ENCODE results near the gene PCDH1. TPM values are rescaled to one million over a fixed set of nuclear protein-coding genes. Genes with fewer than 3 reads are reported as not detected.

PCDH1 gene
- total and polyA plus RNA-seq, 2 donors (not counting 3 experiments of a cell fraction or from before 2014, with no cell fraction given) = 113 to 136 TPM

GRCh38 chr5:141846031-141846430, 32.2 kb downstream of the PCDH1 start:
- Histone ChIP-seq H3K36me3 (ENCODE audit: control insufficient read depth in 2 of 2, extremely low read depth in 1 of 2, insufficient read depth in 2 of 2, low read length in 2 of 2) (no peaks in the 10 kb centered on the region), H3K9me3 (replicated peaks; ENCODE audit: control insufficient read depth, insufficient read depth, low read length) (no peaks in the 10 kb centered on the region), H2AFZ (ENCODE audit: low read depth, low read length) (no peak overlapping the region), H3K79me2 (ENCODE audit: control insufficient read depth, insufficient read depth, low read length) (no peaks in the 10 kb centered on the region), H4K20me1 (replicated peaks; ENCODE audit: control insufficient read depth, extremely low read depth, insufficient read depth, low read length) (no peaks in the 10 kb centered on the region), H3K27ac (ENCODE audit: insufficient read depth, low read depth, low read length) (no peak overlapping the region), H3K4me2 (ENCODE audit: insufficient read depth, low read length) (no peak overlapping the region), H3K4me1 (ENCODE audit: control insufficient read depth, extremely low read depth, insufficient read depth, low read length) (peaks cover 71% of the 10 kb centered on the region), H3K9me1 (replicated peaks; ENCODE audit: control insufficient read depth, extremely low read depth, insufficient read depth, low read length) (no peaks in the 10 kb centered on the region), H3K27me3 (ENCODE audit: control insufficient read depth in 2 of 2, insufficient read depth in 2 of 2, low read length in 2 of 2) (no peaks in the 10 kb centered on the region), H3K9ac (replicated peaks; ENCODE audit: extremely low read depth, insufficient read depth, low read length) (no peak overlapping the region), H3K4me3 (replicated peaks in 1 of 3; ENCODE audit: insufficient read depth in 1 of 3, low read depth in 1 of 3, low read length in 3 of 3) (no peak overlapping the region)
- intact Hi-C loops (cut with micrococcal nuclease) = no loop called here
- FAIRE-seq (peak; percentile 63), DNase-seq (ENCODE audit: low read depth, low spot score) (no peak)
- no TSS peak for BruUV-seq (replicated peaks)
- dilution Hi-C loops (cut with MboI; ENCODE audit: extremely low pct_ligation_motif_present, low sequenced_read_pairs) = no loop called here
- TF ChIP-seq FOS (IDR thresholded peaks at IDR 0.05; ENCODE audit: borderline replicate concordance, insufficient read depth, low read length) (no peak), MAX (IDR thresholded peaks at IDR 0.05; ENCODE audit: insufficient read depth, insufficient read length) (no peak), POLR2A (IDR thresholded peaks at IDR 0.05; ENCODE audit: low read depth, low read length) (no peak), POLR2AphosphoS5 (IDR thresholded peaks at IDR 0.05; ENCODE audit: insufficient read depth, low read depth, low read length) (no peak), EZH2 (IDR thresholded peaks at IDR 0.05; ENCODE audit: borderline replicate concordance, low read depth, low read length, severe bottlenecking) (no peak), MYC (IDR thresholded peaks at IDR 0.05; ENCODE audit: low read depth, low read length) (no peak), GATA2 (IDR thresholded peaks at IDR 0.05; ENCODE audit: insufficient read depth, insufficient read length, low read depth, low read length) (no peak)
- CTCF ChIA-PET = interaction anchor here (0.7 to 1.6 kb wide), 7 partner anchors 10 to 88 kb away, joined by 3 to 8 read pairs (median 5); partner anchors contain the start of gene PCDH1
- POLR2A ChIA-PET = interaction anchor here (0.6 kb wide), 1 partner anchor 42 kb away, joined by 3 read pairs; no protein-coding TSS in a partner anchor

- Histone ChIP-seq H3K27ac (ENCODE audit: insufficient read depth, low read depth, low read length) (no peak overlapping the region), H3K9me1 (replicated peaks; ENCODE audit: control insufficient read depth, extremely low read depth, insufficient read depth, low read length) (no peaks in the 10 kb centered on the region), H3K4me2 (ENCODE audit: insufficient read depth, low read length) (no peak overlapping the region), H3K27me3 (ENCODE audit: control insufficient read depth in 2 of 2, insufficient read depth in 2 of 2, low read length in 2 of 2) (no peaks in the 10 kb centered on the region), H3K9me3 (replicated peaks; ENCODE audit: control insufficient read depth, insufficient read depth, low read length) (no peaks in the 10 kb centered on the region), H3K4me3 (replicated peaks in 1 of 3; ENCODE audit: insufficient read depth in 1 of 3, low read depth in 1 of 3, low read length in 3 of 3) (no peak overlapping the region), H3K4me1 (ENCODE audit: control insufficient read depth, extremely low read depth, insufficient read depth, low read length) (peaks cover 69% of the 10 kb centered on the region), H3K9ac (replicated peaks; ENCODE audit: extremely low read depth, insufficient read depth, low read length) (no peak overlapping the region), H3K36me3 (ENCODE audit: control insufficient read depth in 2 of 2, extremely low read depth in 1 of 2, insufficient read depth in 2 of 2, low read length in 2 of 2) (no peaks in the 10 kb centered on the region), H4K20me1 (replicated peaks; ENCODE audit: control insufficient read depth, extremely low read depth, insufficient read depth, low read length) (no peaks in the 10 kb centered on the region), H3K79me2 (ENCODE audit: control insufficient read depth, insufficient read depth, low read length) (no peaks in the 10 kb centered on the region), H2AFZ (ENCODE audit: low read depth, low read length) (no peak overlapping the region)
- no TSS peak for BruUV-seq (replicated peaks)
- intact Hi-C loops (cut with micrococcal nuclease) = no loop called here
- dilution Hi-C loops (cut with MboI; ENCODE audit: extremely low pct_ligation_motif_present, low sequenced_read_pairs) = no loop called here
- peak in 1 of 2 donors; percentile 11 for TF ChIP-seq CTCF (IDR thresholded peaks at IDR 0.05; ENCODE audit: extremely low read depth in 1 of 2, insufficient read depth in 1 of 2, low read depth in 1 of 2, low read length in 2 of 2)
- TF ChIP-seq FOS (IDR thresholded peaks at IDR 0.05; ENCODE audit: borderline replicate concordance, insufficient read depth, low read length) = no peak
- TF ChIP-seq EZH2 (IDR thresholded peaks at IDR 0.05; ENCODE audit: borderline replicate concordance, low read depth, low read length, severe bottlenecking) = no peak
- TF ChIP-seq POLR2A (IDR thresholded peaks at IDR 0.05; ENCODE audit: low read depth, low read length) = no peak
- no peak for TF ChIP-seq MAX (IDR thresholded peaks at IDR 0.05; ENCODE audit: insufficient read depth, insufficient read length)
- TF ChIP-seq MYC (IDR thresholded peaks at IDR 0.05; ENCODE audit: low read depth, low read length) = no peak
- TF ChIP-seq JUN (IDR thresholded peaks at IDR 0.05; ENCODE audit: borderline replicate concordance, insufficient read depth, insufficient read length, low read depth) = no peak
- no peak for TF ChIP-seq POLR2AphosphoS5 (IDR thresholded peaks at IDR 0.05; ENCODE audit: insufficient read depth, low read depth, low read length)
- no peak for DNase-seq (ENCODE audit: low read depth, low spot score)
- ChIA-PET POLR2A (interaction anchor here (0.6 kb wide), 1 partner anchor 41 kb away, joined by 3 read pairs; no protein-coding TSS in a partner anchor), CTCF (interaction anchor here (0.7 to 1.6 kb wide), 6 partner anchors 9 to 87 kb away, joined by 3 to 8 read pairs (median 5); partner anchors contain the start of gene PCDH1)
- no peak for FAIRE-seq
These were observed 32.8 kb downstream of the PCDH1 start for GRCh38 chr5:141845371-141845851.
